GM15510 (cell line): Measurements from ENCODE around the gene GPR155.

ENCODE experiments used
- POLR2A ChIP-seq: IDR thresholded peaks from 3 replicates; pipeline ENCODE4 v1.6.1; 2011; ENCODE audit warnings: borderline replicate concordance; ENCODE audit not compliant: insufficient read length; ENCODE audit errors: extremely low read depth

The GPR155 gene

GRCh38 chr2:174454566-174454965, 32.3 kb downstream of the GPR155 start:
- TF ChIP-seq POLR2A, result no peak

- TF ChIP-seq POLR2A, result no peak
These were observed 36.6 kb downstream of the GPR155 start for GRCh38 chr2:174450021-174450816.

DNA sequence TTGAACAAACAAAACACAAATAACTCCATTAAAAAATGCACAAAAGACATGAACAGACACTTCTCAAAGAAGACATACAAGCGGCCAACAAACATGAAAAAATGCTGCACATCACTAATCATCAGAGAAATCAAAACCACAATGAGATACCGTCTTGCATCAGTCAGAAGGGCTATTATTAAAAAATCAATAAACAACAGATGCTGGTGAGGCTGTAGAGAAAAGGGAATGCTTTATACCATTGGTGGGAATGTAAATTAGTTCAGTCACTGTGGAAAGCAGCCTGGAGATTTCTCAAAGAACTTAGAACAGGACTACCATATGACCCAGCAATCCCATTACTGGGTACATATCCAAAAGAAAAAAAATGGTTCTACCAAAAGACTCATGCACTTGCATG, 37.8 kb downstream of the GPR155 start:
- TF ChIP-seq POLR2A, result no peak

DNA sequence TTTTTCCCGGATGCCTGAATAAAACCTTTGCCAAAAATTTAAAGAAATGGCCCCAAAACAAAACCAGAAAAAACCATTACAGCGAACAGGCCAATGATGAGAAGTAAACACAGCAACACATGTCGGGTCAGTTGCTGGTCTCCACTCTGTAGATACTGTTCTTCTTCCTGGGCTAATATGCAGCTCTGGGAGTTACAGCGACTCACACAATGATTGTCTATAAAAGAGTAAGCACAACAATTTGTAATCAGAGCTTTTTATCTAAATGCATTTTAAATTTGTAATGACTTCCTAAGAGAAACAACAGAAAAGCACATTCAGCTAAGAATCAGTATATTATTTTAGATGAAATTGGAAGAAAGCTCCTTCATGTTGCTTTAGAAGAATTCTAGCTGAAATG, 40.3 kb downstream of the GPR155 start:
- no peak for TF ChIP-seq POLR2A

GRCh38 chr2:174445248-174445647, 41.6 kb downstream of the GPR155 start:
- no peak for TF ChIP-seq POLR2A

DNA sequence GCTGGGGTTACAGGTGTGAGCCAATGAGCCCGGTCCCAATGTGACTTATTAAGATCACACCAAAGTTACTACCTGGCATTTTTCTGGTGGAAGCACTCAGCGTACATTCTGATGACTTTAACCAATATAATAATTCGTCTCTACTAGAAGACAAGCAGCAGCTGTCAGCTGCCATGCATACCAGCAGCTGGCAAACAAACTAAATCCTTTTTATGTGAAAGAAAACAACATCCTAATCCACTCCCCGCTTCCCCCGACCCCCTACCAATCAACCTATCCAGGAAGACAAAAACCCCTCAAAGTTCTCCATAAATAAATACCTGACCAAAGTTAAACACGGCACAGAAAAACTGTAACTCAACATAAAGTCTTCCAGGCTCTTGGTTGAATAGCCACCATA, 42.1 kb downstream of the GPR155 start:
- no peak for TF ChIP-seq POLR2A

DNA sequence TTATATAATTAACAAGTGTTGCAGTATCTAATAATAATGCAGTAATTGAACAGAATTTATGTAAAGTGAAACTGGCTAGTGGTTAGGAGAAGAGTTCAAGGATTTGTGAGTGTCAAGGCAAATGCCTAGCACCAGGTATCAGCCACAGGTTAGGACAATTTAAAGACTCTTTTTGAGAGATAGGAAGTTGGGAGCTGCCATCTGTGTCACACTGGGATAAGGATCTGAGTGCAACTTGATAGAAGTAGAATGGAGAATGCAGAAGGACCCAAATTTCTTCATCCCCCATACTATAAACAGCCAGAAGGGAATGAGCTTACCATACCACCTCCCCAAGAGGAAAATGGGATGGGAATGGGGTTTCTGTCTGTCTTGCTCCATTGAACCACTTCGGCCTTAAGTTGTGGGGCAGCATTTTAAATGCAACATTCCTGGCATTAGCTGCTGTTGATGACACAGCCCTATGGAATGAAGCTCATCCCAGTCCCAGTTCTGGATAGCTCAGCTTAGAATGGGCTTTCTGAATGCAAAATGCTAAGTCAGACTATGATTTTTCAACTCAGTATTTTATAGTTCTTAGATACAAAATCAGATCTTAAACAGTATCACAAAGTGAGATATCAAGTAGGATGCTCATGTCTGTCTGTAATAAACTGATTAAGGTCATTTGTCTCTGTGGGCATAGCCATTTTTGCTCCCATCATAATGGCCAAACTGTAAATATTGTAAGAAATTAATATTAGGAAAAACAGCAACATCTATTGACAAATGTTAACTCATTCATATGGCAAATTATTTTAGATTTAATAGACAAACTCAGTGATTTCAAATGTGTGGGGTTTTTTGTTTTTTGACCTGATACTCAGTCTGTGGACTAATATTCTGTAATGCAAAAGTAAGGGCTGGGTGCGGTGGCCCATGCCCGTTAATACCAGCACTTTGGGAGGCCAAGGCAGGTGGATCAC, 44.0 kb downstream of the GPR155 start:
- no peak for TF ChIP-seq POLR2A

DNA sequence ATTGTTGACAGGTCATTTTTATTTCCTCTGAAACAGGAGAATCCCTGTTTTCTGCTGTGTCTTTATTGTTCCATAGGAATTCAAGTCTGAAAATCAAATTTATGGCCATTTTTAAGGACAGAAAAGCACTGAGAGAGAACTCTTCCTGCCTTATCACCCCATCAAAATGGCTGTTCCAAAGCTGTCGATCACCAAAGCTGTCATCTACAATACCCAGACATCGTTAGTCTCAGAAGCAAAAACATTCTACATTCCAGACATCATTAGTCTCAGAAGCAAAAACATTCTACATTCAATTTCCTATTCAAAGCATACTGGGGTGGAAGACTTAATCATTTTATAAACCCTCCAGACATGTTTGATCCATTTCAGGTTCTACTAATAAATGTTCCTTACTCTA, 46.9 kb downstream of the GPR155 start:
- TF ChIP-seq POLR2A, result no peak

DNA sequence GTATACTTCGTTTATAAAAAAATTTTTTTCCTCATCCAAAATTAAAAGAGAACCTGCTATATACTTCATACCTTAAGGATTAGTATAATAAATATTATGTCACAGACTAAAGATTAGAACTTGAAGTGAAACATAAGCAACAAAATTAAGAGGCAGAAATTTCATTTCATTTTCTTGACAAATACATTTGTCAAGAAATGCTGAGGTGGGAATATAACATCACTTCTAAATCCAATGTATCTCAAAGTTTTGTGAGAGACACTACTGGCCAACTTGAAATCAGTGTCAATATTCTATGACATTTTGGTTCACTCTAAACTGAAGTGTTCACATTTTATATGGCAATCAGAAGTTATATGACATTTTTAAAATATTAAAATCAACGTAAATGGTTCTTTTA, 47.5 kb downstream of the GPR155 start:
- TF ChIP-seq POLR2A, result no peak

DNA sequence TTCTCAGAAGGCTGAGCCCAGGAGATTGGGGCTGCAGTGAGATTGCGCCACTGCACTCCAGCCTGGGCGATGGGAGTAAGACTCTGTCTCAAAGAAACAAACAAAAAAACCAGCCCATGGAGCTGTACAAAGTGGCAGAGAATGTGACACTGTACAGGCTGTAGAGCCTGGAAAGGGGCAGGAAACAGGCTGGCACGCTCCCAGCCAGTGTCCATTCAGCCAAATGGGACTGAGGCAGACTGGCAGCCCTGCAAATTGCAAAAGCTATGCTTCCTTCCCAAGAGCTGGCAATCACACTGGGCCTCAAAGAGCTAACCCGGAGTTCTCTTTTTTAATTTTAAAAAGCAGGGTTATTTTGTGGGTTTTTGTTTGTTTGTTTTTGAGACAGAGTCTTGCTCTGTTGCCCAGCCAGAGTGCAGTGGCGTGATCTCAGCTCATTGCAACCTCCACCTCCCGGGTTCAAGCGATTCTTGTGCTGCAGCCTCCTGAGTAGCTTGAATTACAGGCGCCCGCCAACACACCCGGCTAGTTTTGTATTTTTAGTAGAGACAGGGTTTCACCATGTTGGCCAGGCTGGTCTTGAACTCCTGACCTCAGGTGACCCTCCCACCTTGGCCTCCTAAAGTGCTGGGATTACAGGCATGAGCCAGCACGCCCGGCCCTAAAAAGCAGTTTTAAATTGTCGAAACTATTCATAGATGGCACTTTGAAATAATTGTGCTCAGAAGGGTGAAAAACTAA, 48.5 kb downstream of the GPR155 start:
- TF ChIP-seq POLR2A, result no peak

GRCh38 chr2:174436351-174436750, 50.5 kb downstream of the GPR155 start:
- no peak for TF ChIP-seq POLR2A

- no peak for TF ChIP-seq POLR2A
These were observed 54.9 kb downstream of the GPR155 start for GRCh38 chr2:174431902-174432301.

- no peak for TF ChIP-seq POLR2A
These were observed 56.8 kb downstream of the GPR155 start for GRCh38 chr2:174430066-174430465.

- no peak for TF ChIP-seq POLR2A
These were observed 58.6 kb downstream of the GPR155 start for GRCh38 chr2:174428214-174428613.

DNA sequence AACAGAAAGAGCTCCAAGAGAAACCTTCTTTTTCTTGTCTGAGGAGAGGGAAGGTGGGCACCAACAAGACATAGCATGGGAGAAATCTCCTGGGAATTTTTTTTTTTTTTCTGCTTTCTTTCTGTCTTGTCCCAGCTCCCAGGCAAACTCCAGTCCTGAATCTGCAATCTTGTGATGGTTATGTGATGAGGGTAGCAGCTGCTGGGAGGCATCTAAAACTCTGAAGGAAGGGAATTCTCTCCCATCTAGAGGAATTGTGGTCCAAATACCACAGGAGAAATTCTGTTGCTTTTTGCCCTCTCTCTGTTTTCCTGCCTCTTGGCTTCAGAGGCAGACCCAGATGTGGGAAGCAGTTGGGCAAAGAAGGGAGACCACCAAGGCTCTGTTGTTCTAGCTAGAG, 74.6 kb downstream of the GPR155 start:
- no peak for TF ChIP-seq POLR2A

DNA sequence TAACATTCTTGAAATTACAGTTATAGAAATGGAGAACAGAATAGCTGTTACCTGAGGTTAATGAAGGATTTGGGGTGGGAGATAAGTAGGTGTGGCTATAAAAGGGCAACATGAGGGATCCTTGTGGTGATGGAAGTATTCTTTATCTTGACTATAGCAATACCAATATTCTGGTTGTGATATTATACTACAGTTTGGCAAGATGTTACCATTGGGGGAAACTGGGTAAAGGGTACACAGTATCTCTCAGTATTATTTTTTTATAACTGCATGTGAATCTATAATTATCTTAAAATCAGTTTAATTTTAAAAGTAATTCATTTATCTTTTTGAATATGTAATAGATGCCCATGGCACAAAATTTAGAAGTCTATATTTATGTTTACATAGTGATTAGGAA, 83.2 kb downstream of the GPR155 start:
- no peak for TF ChIP-seq POLR2A

DNA sequence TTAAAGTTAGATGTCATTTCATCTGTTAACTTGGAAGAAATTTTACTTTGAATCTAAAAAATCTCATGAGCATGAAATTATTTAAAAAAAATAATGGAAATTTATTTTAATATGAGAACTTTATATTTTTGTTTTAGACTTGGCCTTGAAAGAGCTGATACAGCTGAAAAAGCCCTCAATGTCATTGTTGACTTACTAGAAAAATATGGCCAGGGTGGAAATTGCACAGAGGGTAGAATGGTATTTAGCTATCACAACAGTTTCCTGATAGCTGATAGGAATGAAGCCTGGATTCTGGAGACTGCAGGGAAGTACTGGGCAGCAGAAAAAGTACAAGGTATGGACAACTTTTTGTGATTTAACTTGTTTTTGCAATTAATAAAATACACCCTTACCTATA, 86.0 kb downstream of the GPR155 start:
- no peak for TF ChIP-seq POLR2A
